Lower lobe of right lung (tissue), 2 donors: ENCODE results near the gene MMP28. TPM values are rescaled to one million over a fixed set of nuclear protein-coding genes. Genes with fewer than 3 reads are reported as not detected.

ENCODE experiments used
- ATAC-seq, 2 donors: fragments of 200-7000 bp; cut with Tn5 transposase; one replicate each; pipeline ENCODE4 v1.9.1; 2020 to 2022; ENCODE audit warnings: mild to moderate bottlenecking in 2 of 2, moderate library complexity in 2 of 2
- DNase-seq: peaks from one replicate; pipeline ENCODE4 v3.0.0-alpha.2; 2020
- H3K27ac ChIP-seq: fragments of 200-600 bp; one replicate; pipeline ENCODE4 v1.8.0; 2022
- H3K27me3 ChIP-seq: fragments of 200-600 bp; one replicate; pipeline ENCODE4 v1.8.0; 2022; ENCODE audit warnings: low read depth
- H3K36me3 ChIP-seq: fragments of 200-600 bp; one replicate; pipeline ENCODE4 v1.8.0; 2022; ENCODE audit warnings: mild to moderate bottlenecking
- H3K4me1 ChIP-seq: fragments of 200-600 bp; one replicate; pipeline ENCODE4 v1.8.0; 2022
- H3K4me3 ChIP-seq: fragments of 200-600 bp; one replicate; pipeline ENCODE4 v1.8.0; 2022; ENCODE audit warnings: mild to moderate bottlenecking
- H3K9me3 ChIP-seq: fragments of 200-600 bp; one replicate; pipeline ENCODE4 v1.8.0; 2022
- CTCF ChIP-seq: fragments of 200-600 bp; IDR thresholded peaks from one replicate; pipeline ENCODE4 v1.8.0; 2022; ENCODE audit warnings: antibody characterized with exemption, mild to moderate bottlenecking
- intact Hi-C: fragments of 100-400 bp; cut with DNase I; formaldehyde crosslinking; loops from one replicate; pipeline ENCODE4 v1.11.0; 2022
- total RNA-seq: library from RNA; stranded (reverse); fragmentation: NEBNext Ultra II Directional; extraction: Animal tissue kit (Norgen Biotek cat#: 25700); gene quantifications from one replicate; pipeline ENCODE4 v1.2.1, GENCODE V29; 2021
- donor health status: DM: no; HTN: yes; CAD: no; lungs with severe emphysema.

Gene MMP28
- total RNA-seq, 1 donor from 2014 or later: 40.9 TPM

GRCh38 chr17:35790841-35791240 is 4.6 kb downstream of the MMP28 start:
- Histone ChIP-seq H3K36me3 (no peaks in the 10 kb centered on the region), H3K9me3 (no peaks in the 10 kb centered on the region), H3K27ac (no peak overlapping the region), H3K4me3 (no peak overlapping the region), H3K27me3 (peaks cover 13% of the 10 kb centered on the region), H3K4me1 (peaks cover 46% of the 10 kb centered on the region)
- ATAC-seq (no peak), DNase-seq (no peak)
- no peak for TF ChIP-seq CTCF
- intact Hi-C loops: no loop called here

DNA sequence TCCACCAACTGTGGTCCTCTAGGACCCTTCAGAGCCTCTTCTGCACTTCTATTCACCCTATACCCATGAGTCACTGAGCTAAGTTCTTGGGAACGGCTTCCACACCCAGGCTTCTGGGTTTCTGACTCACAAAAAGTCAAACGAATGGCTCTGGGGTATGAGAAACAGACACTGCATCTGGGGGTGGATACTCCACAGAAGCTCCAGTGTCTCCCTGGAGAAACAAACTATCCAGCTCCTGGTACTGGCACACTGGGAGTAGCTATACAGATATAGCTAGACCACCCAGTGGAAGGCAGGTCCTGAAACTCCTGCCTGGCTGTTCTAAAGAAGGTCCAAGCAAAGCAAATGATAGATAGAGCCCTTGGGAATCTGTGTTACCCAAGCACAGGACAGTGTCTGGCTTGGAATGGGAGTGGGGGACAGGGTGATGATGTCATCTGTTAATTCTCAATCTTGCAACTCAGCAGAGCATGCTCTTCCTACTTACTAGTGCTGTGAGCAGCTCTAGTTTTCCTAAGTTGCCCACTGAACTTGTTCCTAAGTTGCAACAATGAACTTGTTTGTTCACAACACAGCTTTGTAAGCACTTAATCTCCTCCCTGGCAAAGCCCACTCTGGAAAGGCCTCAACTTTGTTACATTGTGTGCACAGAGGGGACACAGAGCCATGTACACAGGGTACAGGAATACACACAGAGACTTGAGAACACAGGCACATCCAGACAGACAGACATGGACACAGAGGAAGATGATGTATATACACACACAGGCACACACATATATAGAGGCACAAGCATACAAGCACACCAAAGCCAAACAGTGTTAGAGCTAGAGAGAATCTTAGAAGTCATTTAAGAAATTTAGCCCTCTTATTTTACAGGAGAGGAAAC is 6.7 kb downstream of the MMP28 start:
- no peak for TF ChIP-seq CTCF
- intact Hi-C loops: no loop called here
- DNase-seq (no peak), ATAC-seq (peak; percentile 43 to 66)
- Histone ChIP-seq H3K4me3 (no peak overlapping the region), H3K27ac (peak overlapping the region; percentile 55), H3K36me3 (no peaks in the 10 kb centered on the region), H3K27me3 (no peaks in the 10 kb centered on the region), H3K9me3 (no peaks in the 10 kb centered on the region), H3K4me1 (peaks cover 52% of the 10 kb centered on the region)

- ATAC-seq (no peak), DNase-seq (no peak)
- no peak overlapping the region for H3K4me3 ChIP-seq
- H3K27ac ChIP-seq: peak overlapping the region; percentile 49
- H3K4me1 ChIP-seq: peaks cover 54% of the 10 kb centered on the region
- H3K27me3 ChIP-seq: no peaks in the 10 kb centered on the region
- intact Hi-C loops: no loop called here
- TF ChIP-seq CTCF: no peak
- no peaks in the 10 kb centered on the region for H3K9me3 ChIP-seq
- no peaks in the 10 kb centered on the region for H3K36me3 ChIP-seq
Observed at GRCh38 chr17:35786941-35787432, 8.5 kb downstream of the MMP28 start.

GRCh38 chr17:35784895-35785294 is 10.5 kb downstream of the MMP28 start:
- no peak overlapping the region for H3K4me3 ChIP-seq
- intact Hi-C loops: no loop called here
- H3K27me3 ChIP-seq: no peaks in the 10 kb centered on the region
- peaks cover 54% of the 10 kb centered on the region for H3K4me1 ChIP-seq
- H3K9me3 ChIP-seq: no peaks in the 10 kb centered on the region
- DNase-seq: no peak
- peak overlapping the region; percentile 76 for H3K27ac ChIP-seq
- ATAC-seq: peak; percentile 27 to 48
- H3K36me3 ChIP-seq: no peaks in the 10 kb centered on the region
- TF ChIP-seq CTCF: no peak

- H3K4me1 ChIP-seq: peaks cover 54% of the 10 kb centered on the region
- intact Hi-C loops: no loop called here
Observed at GRCh38 chr17:35780950-35781349, 14.5 kb downstream of the MMP28 start.

More at GRCh38 chr17:35780950-35781349, 14.5 kb downstream of the MMP28 start:
- no peak for TF ChIP-seq CTCF
- Histone ChIP-seq H3K36me3 (no peaks in the 10 kb centered on the region), H3K27me3 (no peaks in the 10 kb centered on the region), H3K9me3 (no peaks in the 10 kb centered on the region), H3K4me3 (no peak overlapping the region), H3K27ac (no peak overlapping the region)
- ATAC-seq (no peak), DNase-seq (no peak)
